Astrocyte (in vitro differentiated cells and primary cell): ENCODE results near the gene OSBP2. TPM values are rescaled to one million over a fixed set of nuclear protein-coding genes. Genes with fewer than 3 reads are reported as not detected.

Experiments
- DNase-seq: peaks from one replicate; pipeline ENCODE4 v3.0.0-alpha.2; 2010; ENCODE audit warnings: low read depth
- FAIRE-seq: peaks from 2 replicates; lab custom pipeline; 2011; peaks lifted over from hg19 to GRCh38; lab: Jason Lieb, UNC
- H2AFZ ChIP-seq: 2 replicates; pipeline ENCODE4 v1.6.0; 2012; ENCODE audit warnings: low read depth, low read length, inconsistent platforms
- H3K27ac ChIP-seq: 2 replicates; pipeline ENCODE4 v1.5.1; 2011; ENCODE audit warnings: low read depth, low read length, inconsistent platforms
- H3K27me3 ChIP-seq: 2 replicates; pipeline ENCODE4 v1.6.0; 2011; ENCODE audit warnings: low read length, inconsistent platforms; ENCODE audit not compliant: insufficient read depth
- H3K36me3 ChIP-seq: 2 replicates; pipeline ENCODE4 v1.5.1; 2011; ENCODE audit warnings: low read length, inconsistent platforms; ENCODE audit not compliant: insufficient read depth
- H3K4me1 ChIP-seq: 2 replicates; pipeline ENCODE4 v1.5.1; 2011; ENCODE audit warnings: low read length, inconsistent platforms; ENCODE audit not compliant: insufficient read depth
- H3K4me2 ChIP-seq: 2 replicates; pipeline ENCODE4 v1.6.0; 2012; ENCODE audit warnings: low read length, inconsistent platforms
- H3K4me3 ChIP-seq: 2 replicates; pipeline ENCODE4 v1.5.1; 2011; ENCODE audit warnings: low read depth, mild to moderate bottlenecking, low read length, inconsistent platforms; ENCODE audit not compliant: insufficient read depth
- H3K79me2 ChIP-seq: 2 replicates; pipeline ENCODE4 v1.6.0; 2012; ENCODE audit warnings: mild to moderate bottlenecking, low read length, inconsistent platforms; ENCODE audit not compliant: insufficient read depth
- H3K9ac ChIP-seq: 2 replicates; pipeline ENCODE4 v1.6.0; 2012; ENCODE audit warnings: mild to moderate bottlenecking, low read length, inconsistent platforms
- H3K9me3 ChIP-seq: 2 replicates; pipeline ENCODE4 v1.5.1; 2012; ENCODE audit warnings: low read depth, mild to moderate bottlenecking, low read length, inconsistent platforms; ENCODE audit not compliant: insufficient read depth
- H4K20me1 ChIP-seq: 2 replicates; pipeline ENCODE4 v1.6.0; 2012; ENCODE audit warnings: low read length, inconsistent platforms; ENCODE audit not compliant: insufficient read depth
- H3K27ac Mint-ChIP-seq: one replicate; pipeline ENCODE4 v1.8.0; 2021; ENCODE audit warnings: mild to moderate bottlenecking, mixed read lengths; ENCODE audit not compliant: unreplicated experiment
- H3K27me3 Mint-ChIP-seq: one replicate; pipeline ENCODE4 v1.8.0; 2021; ENCODE audit warnings: low read depth, mixed read lengths; ENCODE audit not compliant: unreplicated experiment
- H3K36me3 Mint-ChIP-seq: one replicate; pipeline ENCODE4 v1.8.0; 2021; ENCODE audit warnings: low read depth, mixed read lengths; ENCODE audit not compliant: unreplicated experiment
- H3K4me1 Mint-ChIP-seq: one replicate; pipeline ENCODE4 v1.8.0; 2021; ENCODE audit warnings: low read depth, mixed read lengths; ENCODE audit not compliant: unreplicated experiment
- H3K4me3 Mint-ChIP-seq: one replicate; pipeline ENCODE4 v1.8.0; 2021; ENCODE audit warnings: mild to moderate bottlenecking, moderate library complexity, mixed read lengths; ENCODE audit not compliant: unreplicated experiment
- H3K9me3 Mint-ChIP-seq: one replicate; pipeline ENCODE4 v1.8.0; 2021; ENCODE audit warnings: mild to moderate bottlenecking, mixed read lengths; ENCODE audit not compliant: unreplicated experiment
- EZH2 ChIP-seq: IDR thresholded peaks from 2 replicates; pipeline ENCODE4 v1.6.1; 2012; ENCODE audit warnings: mild to moderate bottlenecking, low read length, inconsistent platforms; ENCODE audit not compliant: insufficient read depth
- total RNA-seq: library from RNA; stranded (reverse); gene quantifications from 2 replicates; pipeline ENCODE4 v1.2.1, GENCODE V29; 2021
- TF ChIP-seq, protein P1 (sequence below): IDR thresholded peaks from 2 replicates; pipeline ENCODE4 v1.5.1; 2011; ENCODE audit warnings: low read depth, mild to moderate bottlenecking, inconsistent platforms, low read length, moderate library complexity; ENCODE audit not compliant: insufficient read depth

The OSBP2 gene
- total RNA-seq, 1 donor from 2014 or later, result 0.48 TPM

DNA sequence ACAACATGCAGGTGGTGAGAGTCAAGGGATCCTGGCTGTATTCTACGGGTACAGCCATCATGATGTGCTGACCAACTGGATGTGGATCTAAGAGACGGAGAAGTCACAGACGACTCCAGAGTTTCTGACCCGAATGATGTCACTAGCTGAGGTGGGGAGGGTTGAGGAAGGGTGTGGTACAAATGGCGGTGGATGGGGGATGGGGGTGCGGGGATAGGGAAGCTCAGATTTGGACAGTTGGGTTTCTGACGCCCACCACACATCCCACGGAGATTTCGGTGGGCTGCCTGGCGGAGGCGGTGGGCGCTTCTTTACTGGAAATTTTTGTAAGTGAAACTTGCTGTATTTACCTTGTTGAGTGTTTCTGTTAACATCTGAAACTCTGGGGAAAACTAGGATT is 126.7 kb downstream of the OSBP2 start:
- Mint-ChIP-seq H3K4me3 (no peak overlapping the region), H3K4me1 (no peaks in the 10 kb centered on the region), H3K36me3 (peaks cover 2% of the 10 kb centered on the region), H3K27me3 (peaks cover 65% of the 10 kb centered on the region), H3K27ac (no peak overlapping the region), H3K9me3 (peaks cover 10% of the 10 kb centered on the region)
- no peaks in the 10 kb centered on the region for H3K36me3 ChIP-seq
- no peak for TF ChIP-seq EZH2
- TF ChIP-seq, protein P1, sequence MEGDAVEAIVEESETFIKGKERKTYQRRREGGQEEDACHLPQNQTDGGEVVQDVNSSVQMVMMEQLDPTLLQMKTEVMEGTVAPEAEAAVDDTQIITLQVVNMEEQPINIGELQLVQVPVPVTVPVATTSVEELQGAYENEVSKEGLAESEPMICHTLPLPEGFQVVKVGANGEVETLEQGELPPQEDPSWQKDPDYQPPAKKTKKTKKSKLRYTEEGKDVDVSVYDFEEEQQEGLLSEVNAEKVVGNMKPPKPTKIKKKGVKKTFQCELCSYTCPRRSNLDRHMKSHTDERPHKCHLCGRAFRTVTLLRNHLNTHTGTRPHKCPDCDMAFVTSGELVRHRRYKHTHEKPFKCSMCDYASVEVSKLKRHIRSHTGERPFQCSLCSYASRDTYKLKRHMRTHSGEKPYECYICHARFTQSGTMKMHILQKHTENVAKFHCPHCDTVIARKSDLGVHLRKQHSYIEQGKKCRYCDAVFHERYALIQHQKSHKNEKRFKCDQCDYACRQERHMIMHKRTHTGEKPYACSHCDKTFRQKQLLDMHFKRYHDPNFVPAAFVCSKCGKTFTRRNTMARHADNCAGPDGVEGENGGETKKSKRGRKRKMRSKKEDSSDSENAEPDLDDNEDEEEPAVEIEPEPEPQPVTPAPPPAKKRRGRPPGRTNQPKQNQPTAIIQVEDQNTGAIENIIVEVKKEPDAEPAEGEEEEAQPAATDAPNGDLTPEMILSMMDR, result no peak
- H3K9ac ChIP-seq, result no peak overlapping the region
- DNase-seq (no peak), FAIRE-seq (no peak)
- no peaks in the 10 kb centered on the region for H3K9me3 ChIP-seq
- no peak overlapping the region for H3K4me2 ChIP-seq
- no peak overlapping the region for H2AFZ ChIP-seq
- H3K4me3 ChIP-seq, result no peak overlapping the region
- no peak overlapping the region for H3K27ac ChIP-seq
- H3K27me3 ChIP-seq, result peaks cover 13% of the 10 kb centered on the region
- peaks cover 9% of the 10 kb centered on the region for H3K4me1 ChIP-seq
- no peaks in the 10 kb centered on the region for H3K79me2 ChIP-seq
- H4K20me1 ChIP-seq, result no peaks in the 10 kb centered on the region

DNA sequence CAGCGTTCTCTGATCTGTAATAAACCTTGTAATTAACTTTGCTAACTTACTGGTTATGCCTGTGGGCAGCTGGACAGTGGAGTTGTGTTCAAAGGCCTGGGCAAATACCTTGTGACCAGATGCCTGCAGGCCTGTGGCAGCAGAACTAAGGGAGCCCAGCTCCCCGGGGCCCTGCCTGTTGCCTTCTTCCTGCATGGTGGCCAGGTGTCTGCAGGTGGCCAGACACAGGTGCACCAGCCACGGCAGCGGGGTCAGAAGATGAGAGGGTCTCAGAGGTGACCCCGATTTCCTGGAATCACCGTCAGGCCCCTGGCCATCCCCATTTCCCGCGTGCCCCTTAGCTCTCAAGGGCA is 127.2 kb downstream of the OSBP2 start:
- peak overlapping the region; percentile 81 for H2AFZ ChIP-seq
- H3K9me3 Mint-ChIP-seq, result peaks cover 10% of the 10 kb centered on the region
- H3K4me1 Mint-ChIP-seq, result no peaks in the 10 kb centered on the region
- peak overlapping the region; percentile 90 for H3K4me2 ChIP-seq
- H3K4me3 Mint-ChIP-seq, result no peak overlapping the region
- DNase-seq (no peak), FAIRE-seq (no peak)
- H3K36me3 Mint-ChIP-seq, result peaks cover 2% of the 10 kb centered on the region
- no peaks in the 10 kb centered on the region for H4K20me1 ChIP-seq
- no peaks in the 10 kb centered on the region for H3K9me3 ChIP-seq
- H3K27ac ChIP-seq, result no peak overlapping the region
- H3K9ac ChIP-seq, result peak overlapping the region; percentile 60
- peaks cover 13% of the 10 kb centered on the region for H3K27me3 ChIP-seq
- H3K4me1 ChIP-seq, result peaks cover 9% of the 10 kb centered on the region
- TF ChIP-seq EZH2, result no peak
- TF ChIP-seq, protein P1, result no peak
- no peak overlapping the region for H3K27ac Mint-ChIP-seq
- peaks cover 65% of the 10 kb centered on the region for H3K27me3 Mint-ChIP-seq
- no peaks in the 10 kb centered on the region for H3K79me2 ChIP-seq
- H3K36me3 ChIP-seq, result no peaks in the 10 kb centered on the region
- peak overlapping the region; percentile 54 for H3K4me3 ChIP-seq

DNA sequence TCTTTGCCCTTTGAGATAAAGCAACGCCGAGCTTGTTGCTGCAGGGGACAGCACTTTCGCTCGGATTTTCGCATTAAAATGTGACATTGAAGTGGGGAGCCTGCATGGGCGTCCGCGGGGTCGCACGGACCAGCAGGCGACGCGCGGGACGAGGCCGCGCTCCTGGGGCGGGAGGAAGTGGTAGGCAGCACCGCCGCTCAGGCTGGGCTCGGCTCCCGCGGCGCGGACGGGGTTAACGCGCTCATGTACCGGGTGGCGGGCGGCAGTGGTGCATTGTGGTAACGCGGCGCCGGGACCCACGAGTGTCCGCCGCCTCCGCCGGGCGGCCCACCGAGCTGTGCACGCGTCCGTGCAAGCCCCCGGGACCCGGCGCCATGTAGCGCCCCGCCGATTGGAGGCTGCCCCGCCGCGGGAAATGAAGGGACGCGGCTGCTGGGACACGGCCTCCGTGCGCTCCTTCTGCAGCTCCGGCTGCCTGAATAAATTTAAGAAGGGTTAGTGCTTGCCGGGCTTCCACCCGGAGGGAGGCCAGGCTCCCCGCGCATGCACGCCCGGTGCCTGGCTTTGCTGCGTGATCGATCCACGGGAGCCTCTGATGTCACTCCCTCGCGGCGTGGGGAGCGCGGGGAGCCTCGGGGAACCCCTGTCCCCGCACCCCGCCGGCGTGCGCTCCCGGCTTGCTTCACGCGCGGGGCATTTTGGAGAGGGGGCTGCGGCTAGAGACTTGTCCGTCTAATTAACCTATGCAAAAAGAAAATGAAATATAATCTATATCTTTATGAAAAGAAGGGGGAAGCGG is 127.7 kb downstream of the OSBP2 start:
- Histone ChIP-seq H3K4me1 (peaks cover 9% of the 10 kb centered on the region), H3K27ac (no peak overlapping the region), H4K20me1 (no peaks in the 10 kb centered on the region), H3K27me3 (peaks cover 13% of the 10 kb centered on the region), H3K4me3 (peak overlapping the region; percentile 54), H3K79me2 (no peaks in the 10 kb centered on the region), H3K4me2 (peak overlapping the region; percentile 90), H3K9me3 (no peaks in the 10 kb centered on the region), H2AFZ (peak overlapping the region; percentile 81), H3K9ac (peak overlapping the region; percentile 60), H3K36me3 (no peaks in the 10 kb centered on the region)
- peaks cover 2% of the 10 kb centered on the region for H3K36me3 Mint-ChIP-seq
- DNase-seq (no peak), FAIRE-seq (no peak)
- peaks cover 10% of the 10 kb centered on the region for H3K9me3 Mint-ChIP-seq
- no peak overlapping the region for H3K4me3 Mint-ChIP-seq
- peaks cover 65% of the 10 kb centered on the region for H3K27me3 Mint-ChIP-seq
- H3K4me1 Mint-ChIP-seq, result no peaks in the 10 kb centered on the region
- TF ChIP-seq EZH2, result no peak
- TF ChIP-seq, protein P1, result no peak
- no peak overlapping the region for H3K27ac Mint-ChIP-seq
